ENCODE measurements around the gene KLC3.

KLC3 gene

GRCh38 chr19:45382426-45382825 is 41.9 kb downstream of the KLC3 start:
- no peak overlapping the region for H3K4me2 ChIP-seq (ENCODE audit: low read length)
- no peak overlapping the region for H3K4me3 ChIP-seq (ENCODE audit: low read depth, low read length, poor library complexity, severe bottlenecking)
- H4K20me1 ChIP-seq (ENCODE audit: insufficient read depth, low read length): no peaks in the 10 kb centered on the region
- no peaks in the 10 kb centered on the region for H3F3A ChIP-seq (ENCODE audit: insufficient read depth, low read length)
- H3K9ac ChIP-seq (ENCODE audit: low read length): no peak overlapping the region
- H2AFZ ChIP-seq (ENCODE audit: low read length): no peak overlapping the region
- no peaks in the 10 kb centered on the region for H3K36me3 ChIP-seq (ENCODE audit: insufficient read depth, low read length)
- peaks cover 3% of the 10 kb centered on the region for H3K4me1 ChIP-seq (ENCODE audit: insufficient read depth, low read length, severe bottlenecking)
- TF ChIP-seq, protein P1, sequence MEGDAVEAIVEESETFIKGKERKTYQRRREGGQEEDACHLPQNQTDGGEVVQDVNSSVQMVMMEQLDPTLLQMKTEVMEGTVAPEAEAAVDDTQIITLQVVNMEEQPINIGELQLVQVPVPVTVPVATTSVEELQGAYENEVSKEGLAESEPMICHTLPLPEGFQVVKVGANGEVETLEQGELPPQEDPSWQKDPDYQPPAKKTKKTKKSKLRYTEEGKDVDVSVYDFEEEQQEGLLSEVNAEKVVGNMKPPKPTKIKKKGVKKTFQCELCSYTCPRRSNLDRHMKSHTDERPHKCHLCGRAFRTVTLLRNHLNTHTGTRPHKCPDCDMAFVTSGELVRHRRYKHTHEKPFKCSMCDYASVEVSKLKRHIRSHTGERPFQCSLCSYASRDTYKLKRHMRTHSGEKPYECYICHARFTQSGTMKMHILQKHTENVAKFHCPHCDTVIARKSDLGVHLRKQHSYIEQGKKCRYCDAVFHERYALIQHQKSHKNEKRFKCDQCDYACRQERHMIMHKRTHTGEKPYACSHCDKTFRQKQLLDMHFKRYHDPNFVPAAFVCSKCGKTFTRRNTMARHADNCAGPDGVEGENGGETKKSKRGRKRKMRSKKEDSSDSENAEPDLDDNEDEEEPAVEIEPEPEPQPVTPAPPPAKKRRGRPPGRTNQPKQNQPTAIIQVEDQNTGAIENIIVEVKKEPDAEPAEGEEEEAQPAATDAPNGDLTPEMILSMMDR (IDR thresholded peaks at IDR 0.05; ENCODE audit: low read length): no peak
- TF ChIP-seq EZH2 (IDR thresholded peaks at IDR 0.05; ENCODE audit: borderline replicate concordance, low read length): no peak
- no peaks in the 10 kb centered on the region for H3K9me3 ChIP-seq (ENCODE audit: low read length)
- H3K9me2 ChIP-seq (ENCODE audit: low read depth, low read length): no peaks in the 10 kb centered on the region
- no peak overlapping the region for H3K27ac ChIP-seq (ENCODE audit: low read depth, low read length, poor library complexity, severe bottlenecking)
- H3K27me3 ChIP-seq (ENCODE audit: insufficient read depth, low read length): no peaks in the 10 kb centered on the region
- no peaks in the 10 kb centered on the region for H3K79me2 ChIP-seq (ENCODE audit: insufficient read depth, low read length)

DNA sequence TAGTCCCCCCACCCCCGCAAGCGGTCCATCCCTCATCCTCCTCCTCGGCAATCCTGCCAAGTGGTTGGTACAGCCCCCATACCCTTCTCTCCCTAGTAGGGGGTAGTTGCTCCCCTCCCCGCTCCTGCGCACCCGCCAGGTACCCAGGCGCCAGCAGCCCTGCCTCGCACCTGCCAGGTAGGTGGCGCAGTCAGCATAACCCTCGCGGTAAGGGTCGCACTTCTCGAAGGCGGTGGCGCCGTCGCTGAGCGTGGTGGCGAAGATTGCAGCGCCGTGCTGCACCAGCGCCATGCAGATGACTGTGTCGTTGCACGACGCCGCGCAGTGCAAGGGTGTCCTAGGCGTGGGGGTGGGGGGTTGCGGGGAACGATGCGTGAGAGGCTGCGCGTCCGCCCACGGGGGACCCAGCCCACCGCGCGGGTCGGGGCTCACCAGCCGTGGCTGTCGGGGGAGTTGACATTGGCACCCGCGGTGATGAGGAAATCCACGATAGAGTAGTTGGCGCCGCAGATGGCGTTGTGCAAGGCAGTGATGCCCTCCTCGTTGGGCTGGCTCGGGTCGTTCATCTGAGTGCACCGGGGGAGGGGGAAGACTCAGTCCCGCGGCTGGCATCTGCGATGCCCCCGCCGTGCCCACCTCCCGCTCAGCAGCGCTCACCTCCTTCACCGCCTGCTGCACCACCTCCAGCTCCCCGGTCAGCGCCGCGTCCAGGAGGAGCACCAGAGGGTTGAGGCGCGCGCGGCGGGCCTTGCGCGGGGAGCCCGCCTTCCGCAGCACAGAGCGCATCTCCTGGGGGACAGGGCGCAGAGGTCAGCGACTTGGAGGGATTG is 45.1 kb downstream of the KLC3 start:
- no peaks in the 10 kb centered on the region for H3K36me3 ChIP-seq (ENCODE audit: insufficient read depth, low read length)

DNA sequence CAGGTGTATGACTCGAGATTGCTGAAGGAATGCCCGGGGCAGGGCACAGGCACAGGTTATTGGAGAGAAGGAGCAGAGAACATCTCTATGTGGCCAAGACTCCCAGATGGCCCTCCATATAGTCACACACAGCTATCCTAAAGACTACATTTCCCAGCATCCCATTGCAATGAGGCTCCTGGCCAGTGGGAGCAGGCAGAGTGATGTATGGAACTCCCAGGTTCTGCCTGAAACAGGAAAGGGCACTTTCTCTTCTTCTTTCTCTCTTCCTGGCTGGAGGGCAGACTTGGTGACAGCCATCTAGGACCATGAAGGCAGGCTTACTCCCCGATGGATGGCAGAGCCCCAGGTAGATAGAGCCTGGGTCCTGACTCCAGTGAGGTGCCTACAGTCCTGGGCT is 50.8 kb downstream of the KLC3 start:
- H3K9ac ChIP-seq (ENCODE audit: low read length): no peak overlapping the region

More for the DNA sequence above, 45.1 kb downstream of the KLC3 start:
- no peaks in the 10 kb centered on the region for H3K27me3 ChIP-seq (ENCODE audit: insufficient read depth, low read length)
- H3K27ac ChIP-seq (ENCODE audit: low read depth, low read length, poor library complexity, severe bottlenecking): no peak overlapping the region
- no peak overlapping the region for H2AFZ ChIP-seq (ENCODE audit: low read length)
- H3F3A ChIP-seq (ENCODE audit: insufficient read depth, low read length): no peaks in the 10 kb centered on the region
- no peaks in the 10 kb centered on the region for H3K79me2 ChIP-seq (ENCODE audit: insufficient read depth, low read length)
- TF ChIP-seq EZH2 (IDR thresholded peaks at IDR 0.05; ENCODE audit: borderline replicate concordance, low read length): no peak
- TF ChIP-seq, protein P1 (IDR thresholded peaks at IDR 0.05; ENCODE audit: low read length): no peak
- H3K9me3 ChIP-seq (ENCODE audit: low read length): no peaks in the 10 kb centered on the region
- H3K4me1 ChIP-seq (ENCODE audit: insufficient read depth, low read length, severe bottlenecking): peaks cover 4% of the 10 kb centered on the region
- no peak overlapping the region for H3K4me2 ChIP-seq (ENCODE audit: low read length)
- no peaks in the 10 kb centered on the region for H3K9me2 ChIP-seq (ENCODE audit: low read depth, low read length)
- no peak overlapping the region for H3K9ac ChIP-seq (ENCODE audit: low read length)
- H3K4me3 ChIP-seq (ENCODE audit: low read depth, low read length, poor library complexity, severe bottlenecking): no peak overlapping the region
- no peaks in the 10 kb centered on the region for H4K20me1 ChIP-seq (ENCODE audit: insufficient read depth, low read length)

More for the DNA sequence above, 50.8 kb downstream of the KLC3 start:
- H3K4me1 ChIP-seq (ENCODE audit: insufficient read depth, low read length, severe bottlenecking): peaks cover 4% of the 10 kb centered on the region
- no peaks in the 10 kb centered on the region for H3K36me3 ChIP-seq (ENCODE audit: insufficient read depth, low read length)
- no peaks in the 10 kb centered on the region for H3K79me2 ChIP-seq (ENCODE audit: insufficient read depth, low read length)
- H3K9me2 ChIP-seq (ENCODE audit: low read depth, low read length): no peaks in the 10 kb centered on the region
- H3K4me2 ChIP-seq (ENCODE audit: low read length): no peak overlapping the region
- no peak overlapping the region for H2AFZ ChIP-seq (ENCODE audit: low read length)
- no peaks in the 10 kb centered on the region for H3K27me3 ChIP-seq (ENCODE audit: insufficient read depth, low read length)
- H3F3A ChIP-seq (ENCODE audit: insufficient read depth, low read length): no peaks in the 10 kb centered on the region
- no peak overlapping the region for H3K4me3 ChIP-seq (ENCODE audit: low read depth, low read length, poor library complexity, severe bottlenecking)
- H3K27ac ChIP-seq (ENCODE audit: low read depth, low read length, poor library complexity, severe bottlenecking): no peak overlapping the region
- no peaks in the 10 kb centered on the region for H4K20me1 ChIP-seq (ENCODE audit: insufficient read depth, low read length)
- no peak for TF ChIP-seq EZH2 (IDR thresholded peaks at IDR 0.05; ENCODE audit: borderline replicate concordance, low read length)
- TF ChIP-seq, protein P1 (IDR thresholded peaks at IDR 0.05; ENCODE audit: low read length): no peak
- no peaks in the 10 kb centered on the region for H3K9me3 ChIP-seq (ENCODE audit: low read length)

All from OCI-LY1 (cell line).